ENCODE measurements around the gene RND3.

Gene RND3

DNA sequence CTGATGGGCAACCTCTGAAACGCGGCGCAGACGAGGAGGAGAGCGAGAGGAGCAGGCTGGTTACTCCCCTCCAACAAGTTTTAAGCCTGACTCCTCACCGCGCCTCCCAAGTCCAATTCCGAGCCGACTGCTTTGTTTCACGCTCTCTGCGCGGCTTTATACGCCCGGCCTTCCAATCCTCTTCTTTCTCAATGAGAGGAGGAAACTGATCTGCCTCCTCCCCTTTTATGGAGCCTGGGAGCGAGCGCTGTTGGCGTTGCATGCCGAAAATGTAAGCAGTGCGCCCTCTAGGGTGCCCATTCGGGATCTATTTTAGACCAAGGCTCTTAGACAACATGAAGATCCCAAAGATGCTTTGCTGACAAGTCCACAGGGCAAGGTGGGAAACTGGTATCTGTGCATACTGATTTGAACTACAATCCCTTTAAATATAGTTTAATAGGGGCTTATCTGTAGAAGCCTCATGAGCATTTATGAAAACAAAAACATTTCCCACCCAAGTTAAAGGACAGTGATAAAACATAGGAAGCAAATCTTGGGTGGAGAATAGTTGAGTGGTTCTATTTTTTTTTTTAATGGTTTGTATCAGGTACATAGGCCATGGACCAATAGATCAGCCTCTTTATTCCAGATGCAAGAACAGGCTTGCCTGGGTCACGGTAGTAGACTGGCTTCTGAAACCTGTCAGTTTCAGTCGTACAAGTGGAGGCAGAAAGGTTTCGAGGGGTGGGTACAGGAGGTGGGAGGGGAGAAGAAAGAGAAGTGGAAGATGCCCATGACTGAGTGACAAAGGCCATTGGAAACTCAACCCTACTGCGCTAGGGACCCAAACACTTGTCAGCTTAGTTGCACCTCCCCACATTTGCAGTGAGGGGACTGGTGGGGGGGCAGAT is at the start of gene RND3:
TSS of gene RND3 (minus strand) at position 131 of the 893 bp plus-strand sequence. CDS start 250 bp downstream, outside the sequence.
- peak; percentile 99 for DNase-seq (ENCODE audit: low read depth)

- DNase-seq (ENCODE audit: low read depth) = no peak
Measured at GRCh38 chr2:150535176-150535575, 47.7 kb upstream of the RND3 start.

- peak; percentile 84 for DNase-seq (ENCODE audit: low read depth)
Measured at GRCh38 chr2:150532879-150533278, 45.4 kb upstream of the RND3 start.

- DNase-seq (ENCODE audit: low read depth) = no peak
Measured at GRCh38 chr2:150532020-150532419, 44.6 kb upstream of the RND3 start.

- no peak for DNase-seq (ENCODE audit: low read depth)
Measured at GRCh38 chr2:150531591-150531990, 44.1 kb upstream of the RND3 start.

DNA sequence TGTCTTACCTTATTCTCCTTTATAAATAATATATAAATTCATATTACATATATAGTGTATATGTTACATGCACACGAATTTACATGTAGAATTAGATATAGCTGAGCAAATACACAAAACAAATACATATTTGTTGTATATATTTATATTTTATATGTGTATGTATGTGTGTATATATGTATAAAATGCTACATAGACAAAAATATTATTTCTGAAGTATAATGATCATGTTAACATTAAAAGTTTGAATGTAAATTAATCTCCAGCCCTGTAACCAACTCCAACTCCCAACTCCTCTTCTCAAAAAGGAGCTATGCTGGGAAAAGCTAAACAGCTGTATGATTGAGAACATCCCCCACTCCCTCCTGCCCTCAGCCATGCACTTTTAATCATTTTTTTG is 42.7 kb upstream of the RND3 start:
- DNase-seq (ENCODE audit: low read depth) = no peak

- DNase-seq (ENCODE audit: low read depth) = peak; percentile 93
Measured at GRCh38 chr2:150528861-150529801, 41.7 kb upstream of the RND3 start.

GRCh38 chr2:150526827-150527226 is 39.4 kb upstream of the RND3 start:
- DNase-seq (ENCODE audit: low read depth) = peak; percentile 94

DNA sequence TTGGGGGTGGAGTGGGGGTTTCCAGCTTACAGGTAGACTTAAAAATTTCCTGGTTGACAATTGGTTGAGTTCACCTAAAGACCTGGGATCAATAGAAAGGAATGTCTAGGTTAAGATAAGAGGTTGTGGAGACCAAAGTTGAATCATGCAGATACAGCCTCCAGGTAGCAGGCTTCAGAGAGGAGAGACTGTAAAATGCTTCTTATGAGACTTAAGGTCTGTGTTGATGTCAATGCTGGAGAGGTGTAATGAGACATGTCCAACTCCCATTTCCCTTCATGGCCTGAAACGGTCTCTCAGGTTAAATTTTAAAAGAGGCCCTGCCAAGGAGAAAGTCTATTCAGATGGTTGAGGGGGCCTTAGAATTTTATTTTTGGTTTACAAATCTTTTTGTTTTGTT is 38.5 kb upstream of the RND3 start:
- no peak for DNase-seq (ENCODE audit: low read depth)

- no peak for DNase-seq (ENCODE audit: low read depth)
Measured at GRCh38 chr2:150522269-150522668, 34.8 kb upstream of the RND3 start.

DNA sequence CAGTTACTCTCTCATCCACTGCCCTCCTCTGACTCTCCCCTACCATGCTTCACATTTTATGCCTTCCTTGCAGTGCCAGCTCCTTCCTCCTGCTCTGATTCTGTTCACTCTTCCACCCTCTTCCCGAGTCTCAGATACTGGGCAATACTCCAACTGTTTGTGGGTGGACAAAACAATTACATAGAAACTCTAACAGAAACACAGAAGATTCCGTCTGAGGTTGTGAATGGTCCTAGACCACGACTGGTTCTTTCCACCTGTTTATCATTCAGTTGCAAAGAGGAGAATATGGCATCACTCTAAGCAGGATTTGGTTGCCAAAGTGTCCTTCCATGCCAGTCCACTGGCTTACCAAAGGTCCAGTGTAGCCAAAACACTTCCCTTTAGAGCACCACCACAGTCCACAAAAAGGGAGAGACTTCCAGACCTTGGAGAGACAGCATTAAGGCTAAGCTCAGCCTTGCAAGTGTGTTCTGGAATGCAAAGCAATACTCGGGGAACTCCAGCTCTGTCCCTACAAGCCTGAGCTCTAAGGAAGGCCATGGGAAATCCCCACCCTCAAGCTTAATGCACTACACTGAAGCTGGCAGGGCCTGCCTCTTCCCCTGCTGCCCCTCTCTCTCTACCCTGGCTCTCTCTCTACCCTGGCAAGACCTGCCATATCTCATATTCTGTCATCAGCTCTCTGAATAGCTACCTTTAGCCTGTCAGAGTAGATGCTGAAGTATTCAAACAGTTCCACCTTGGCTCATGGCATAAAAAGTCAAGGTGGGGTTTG is 33.6 kb upstream of the RND3 start:
- DNase-seq (ENCODE audit: low read depth) = peak; percentile 54

DNA sequence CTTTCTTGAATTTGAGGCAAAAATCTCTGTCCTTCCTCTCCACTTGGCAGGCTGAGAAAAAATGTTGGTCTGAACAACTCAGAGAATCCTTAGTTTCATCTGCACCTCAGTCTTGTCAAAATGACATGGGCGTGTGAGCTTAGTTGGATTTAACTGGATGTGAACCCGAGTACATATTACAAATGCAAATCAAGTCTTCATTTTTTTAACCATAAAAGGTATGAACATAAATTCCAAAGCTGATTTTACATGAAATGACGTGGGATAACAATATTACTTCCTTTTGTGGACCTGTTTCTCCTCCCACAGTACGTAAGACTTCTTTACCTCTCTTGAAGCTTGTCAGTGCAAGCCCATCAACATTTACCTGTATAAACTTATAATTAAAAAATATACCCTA is 32.6 kb upstream of the RND3 start:
- DNase-seq (ENCODE audit: low read depth) = no peak

GRCh38 chr2:150517951-150518680 is 30.6 kb upstream of the RND3 start:
- peak; percentile 88 for DNase-seq (ENCODE audit: low read depth)

DNA sequence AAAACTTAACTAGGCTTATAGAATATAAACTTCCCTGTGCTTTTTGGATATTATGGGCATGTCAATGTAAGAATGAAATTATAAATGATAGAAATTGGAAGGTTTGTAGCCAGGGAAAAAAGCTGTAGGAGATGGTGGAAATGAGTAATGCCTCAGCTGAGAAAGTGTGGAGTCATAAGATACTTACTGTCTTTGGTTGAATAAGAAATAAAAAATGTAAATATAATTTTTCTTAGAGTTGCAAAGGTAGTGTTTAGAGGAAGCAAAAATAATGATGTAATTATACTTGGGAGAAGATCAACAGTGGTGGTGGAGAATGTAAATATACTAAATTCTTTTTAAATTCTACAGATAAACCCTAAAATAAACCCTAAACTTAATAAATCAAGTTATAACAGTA is 26.2 kb upstream of the RND3 start:
- DNase-seq (ENCODE audit: low read depth) = no peak

GRCh38 chr2:150508497-150509137 is 21.1 kb upstream of the RND3 start:
- no peak for DNase-seq (ENCODE audit: low read depth)

GRCh38 chr2:150507071-150507470 is 19.6 kb upstream of the RND3 start:
- DNase-seq (ENCODE audit: low read depth) = no peak

DNA sequence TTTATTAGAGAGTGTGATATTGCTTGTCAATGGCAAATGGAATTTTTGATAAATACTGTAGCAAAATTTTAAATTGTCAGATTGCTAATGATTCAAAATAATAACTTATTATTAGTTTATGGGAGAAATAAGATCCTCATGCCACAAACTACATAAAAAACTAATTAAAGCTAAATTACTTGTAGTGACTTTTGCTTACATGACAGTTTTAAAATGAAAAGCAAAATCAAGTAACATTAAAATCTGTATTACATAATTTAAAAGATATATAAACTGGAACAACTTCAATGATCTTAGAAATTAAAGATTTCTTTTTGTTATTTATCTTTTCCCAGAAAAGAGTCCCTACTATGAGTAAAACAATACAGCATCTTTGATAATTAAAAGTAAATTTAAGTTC is 17.7 kb upstream of the RND3 start:
- DNase-seq (ENCODE audit: low read depth) = no peak

DNA sequence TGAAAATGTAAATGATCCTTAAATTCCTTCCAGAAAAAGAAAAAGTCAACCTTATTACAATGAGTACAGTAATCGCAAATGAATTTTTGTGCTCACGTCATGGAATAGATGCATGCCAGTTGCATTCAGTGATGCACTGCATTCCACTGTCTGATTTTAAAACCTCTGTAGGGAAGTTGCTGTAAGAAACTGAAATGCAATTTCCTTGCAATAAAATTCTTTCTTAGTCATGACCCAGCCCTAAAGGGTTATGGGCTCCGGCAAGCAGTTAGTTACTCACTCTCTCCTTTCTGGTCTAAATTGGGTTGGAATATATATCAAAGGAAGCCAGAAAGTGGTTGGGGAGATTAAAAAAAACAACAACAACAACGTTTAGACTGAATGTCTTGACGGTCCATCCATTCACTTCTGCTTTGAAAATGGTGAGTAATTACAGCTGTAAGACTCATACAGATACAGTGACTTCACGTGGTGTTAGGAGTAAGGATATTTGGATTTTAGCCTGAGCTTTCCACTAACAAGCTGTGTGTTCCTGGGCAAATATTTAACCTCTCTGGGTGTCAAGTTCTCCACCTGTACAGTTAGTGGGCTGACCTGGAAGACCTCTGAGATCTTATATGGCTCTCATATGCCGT is 8.6 kb upstream of the RND3 start:
- peak; percentile 95 for DNase-seq (ENCODE audit: low read depth)

GRCh38 chr2:150495001-150495400 is 7.5 kb upstream of the RND3 start:
- no peak for DNase-seq (ENCODE audit: low read depth)

DNA sequence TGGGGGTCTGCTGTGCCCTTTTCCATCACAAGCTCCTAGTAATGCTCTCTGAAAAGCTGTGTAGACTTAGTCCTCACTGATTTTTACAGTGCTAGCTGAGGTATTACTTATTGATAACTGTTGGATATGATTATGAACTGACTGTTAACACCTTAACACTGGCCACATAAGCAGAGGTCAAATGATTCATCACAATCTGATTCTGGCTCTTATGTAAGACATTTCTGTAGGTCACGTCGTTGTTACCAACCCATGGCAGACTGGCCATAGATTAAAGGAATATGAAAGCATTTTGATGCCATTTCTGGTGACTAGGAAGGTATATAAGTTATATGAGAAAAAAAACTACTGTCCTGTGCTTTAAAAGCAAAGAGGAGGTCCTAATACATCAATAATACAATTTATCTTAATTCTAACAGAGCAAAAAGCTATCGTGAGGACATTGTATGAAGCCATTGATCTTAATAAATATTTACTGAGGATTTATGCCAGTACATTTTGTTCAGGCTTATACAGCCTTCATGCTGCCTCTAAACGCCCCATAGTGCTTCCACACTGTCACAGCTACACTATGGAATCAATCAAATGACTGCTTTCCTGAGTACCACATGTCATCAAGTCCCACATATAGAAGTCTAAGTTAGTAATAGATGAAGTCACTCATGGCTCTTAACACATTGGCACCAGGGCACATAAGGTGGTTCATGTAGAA is 6.9 kb upstream of the RND3 start:
- DNase-seq (ENCODE audit: low read depth) = no peak

Data from fibroblast of gingiva (primary cell).